Neural cell (in vitro differentiated cells): ENCODE data around the gene HOXB7.

Source experiments
- CTCF ChIP-seq: fragments of 450-650 bp; IDR thresholded peaks from 2 replicates; pipeline ENCODE4 v1.5.1; 2014; ENCODE audit warnings: antibody characterized with exemption, mild to moderate bottlenecking, moderate library complexity; ENCODE audit not compliant: poor library complexity, severe bottlenecking
- EZH2 ChIP-seq: fragments of 200-600, 300-800 bp; shearing (Covaris generic), sonication (generic); IDR thresholded peaks from 2 replicates; pipeline ENCODE4 v1.6.1; 2014; ENCODE audit warnings: antibody characterized with exemption, low read length, borderline replicate concordance, mild to moderate bottlenecking; ENCODE audit not compliant: insufficient read depth, poor library complexity, severe bottlenecking
- MXI1 ChIP-seq: fragments of 450-650 bp; conservative IDR thresholded peaks from 2 replicates; pipeline ENCODE4 v1.6.1; 2014; ENCODE audit warnings: antibody characterized with exemption, mild to moderate bottlenecking; ENCODE audit not compliant: poor library complexity, severe bottlenecking
- POLR2AphosphoS5 ChIP-seq: IDR thresholded peaks from 2 replicates; pipeline ENCODE4 v1.6.1; 2012
- REST ChIP-seq: IDR thresholded peaks from 2 replicates; pipeline ENCODE4 v1.6.1; 2012; ENCODE audit warnings: borderline replicate concordance
- SMC3 ChIP-seq: fragments of 450-650 bp; conservative IDR thresholded peaks from 2 replicates; pipeline ENCODE4 v1.6.1; 2014; ENCODE audit warnings: antibody characterized with exemption, mild to moderate bottlenecking, moderate library complexity; ENCODE audit not compliant: poor library complexity

GRCh38 chr17:48583708-48584222 is 27.1 kb downstream of the HOXB7 start:
- TF ChIP-seq POLR2AphosphoS5 (no peak), REST (no peak), EZH2 (no peak), CTCF (no peak), MXI1 (no peak), SMC3 (no peak)
